HEK293 (cell line): ENCODE data around the gene ETFBKMT.

Experiments
- ZFHX2 ChIP-seq: fragments of 450-650 bp; formaldehyde crosslinking; conservative IDR thresholded peaks from 2 replicates; pipeline ENCODE4 v1.5.1; 2016; ENCODE audit warnings: missing biosample characterization, missing genetic modification characterization
- ZFP3 ChIP-seq: fragments of 450-650 bp; formaldehyde crosslinking; IDR thresholded peaks from 2 replicates; pipeline ENCODE4 v1.5.1; 2016; ENCODE audit warnings: low read depth, missing biosample characterization, missing genetic modification characterization
- TF ChIP-seq, protein P1 (sequence below): sonication (generic); formaldehyde crosslinking; IDR thresholded peaks from 2 replicates; pipeline ENCODE4 v1.8.1; 2022; ENCODE audit warnings: mild to moderate bottlenecking, moderate library complexity, missing genetic modification reagents
- TF ChIP-seq, protein P2 (sequence below): fragments of 450-650 bp; formaldehyde crosslinking; IDR thresholded peaks from 2 replicates; pipeline ENCODE4 v1.5.1; 2016; ENCODE audit warnings: missing biosample characterization, missing genetic modification characterization

DNA sequence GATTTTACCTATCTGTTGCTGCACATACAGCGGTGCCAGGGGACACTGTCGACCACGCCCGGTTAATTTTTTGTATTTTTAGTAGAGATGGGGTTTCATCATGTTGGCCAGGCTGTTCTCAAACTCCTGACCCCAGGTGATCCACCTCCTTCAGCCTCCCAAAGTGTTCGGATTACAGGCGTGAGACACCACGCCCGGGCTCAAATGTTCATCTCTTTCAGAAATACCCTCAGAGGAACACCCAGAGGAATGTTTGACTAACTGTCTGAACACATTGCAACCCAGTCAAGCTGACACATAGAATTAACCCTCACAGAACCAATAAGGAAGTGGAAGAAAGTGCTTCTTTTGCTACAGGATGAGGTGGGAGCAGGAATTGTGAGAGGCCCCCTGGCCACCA is 15.0 kb upstream of the ETFBKMT start:
- TF ChIP-seq ZFP3 (tag by site-specific recombination) (no peak), ZFHX2 (tag by site-specific recombination) (no peak)
- TF ChIP-seq, protein P1, sequence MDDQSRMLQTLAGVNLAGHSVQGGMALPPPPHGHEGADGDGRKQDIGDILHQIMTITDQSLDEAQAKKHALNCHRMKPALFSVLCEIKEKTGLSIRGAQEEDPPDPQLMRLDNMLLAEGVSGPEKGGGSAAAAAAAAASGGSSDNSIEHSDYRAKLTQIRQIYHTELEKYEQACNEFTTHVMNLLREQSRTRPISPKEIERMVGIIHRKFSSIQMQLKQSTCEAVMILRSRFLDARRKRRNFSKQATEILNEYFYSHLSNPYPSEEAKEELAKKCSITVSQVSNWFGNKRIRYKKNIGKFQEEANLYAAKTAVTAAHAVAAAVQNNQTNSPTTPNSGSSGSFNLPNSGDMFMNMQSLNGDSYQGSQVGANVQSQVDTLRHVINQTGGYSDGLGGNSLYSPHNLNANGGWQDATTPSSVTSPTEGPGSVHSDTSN (CRISPR knock-in tag) = no peak
- TF ChIP-seq, protein P2, sequence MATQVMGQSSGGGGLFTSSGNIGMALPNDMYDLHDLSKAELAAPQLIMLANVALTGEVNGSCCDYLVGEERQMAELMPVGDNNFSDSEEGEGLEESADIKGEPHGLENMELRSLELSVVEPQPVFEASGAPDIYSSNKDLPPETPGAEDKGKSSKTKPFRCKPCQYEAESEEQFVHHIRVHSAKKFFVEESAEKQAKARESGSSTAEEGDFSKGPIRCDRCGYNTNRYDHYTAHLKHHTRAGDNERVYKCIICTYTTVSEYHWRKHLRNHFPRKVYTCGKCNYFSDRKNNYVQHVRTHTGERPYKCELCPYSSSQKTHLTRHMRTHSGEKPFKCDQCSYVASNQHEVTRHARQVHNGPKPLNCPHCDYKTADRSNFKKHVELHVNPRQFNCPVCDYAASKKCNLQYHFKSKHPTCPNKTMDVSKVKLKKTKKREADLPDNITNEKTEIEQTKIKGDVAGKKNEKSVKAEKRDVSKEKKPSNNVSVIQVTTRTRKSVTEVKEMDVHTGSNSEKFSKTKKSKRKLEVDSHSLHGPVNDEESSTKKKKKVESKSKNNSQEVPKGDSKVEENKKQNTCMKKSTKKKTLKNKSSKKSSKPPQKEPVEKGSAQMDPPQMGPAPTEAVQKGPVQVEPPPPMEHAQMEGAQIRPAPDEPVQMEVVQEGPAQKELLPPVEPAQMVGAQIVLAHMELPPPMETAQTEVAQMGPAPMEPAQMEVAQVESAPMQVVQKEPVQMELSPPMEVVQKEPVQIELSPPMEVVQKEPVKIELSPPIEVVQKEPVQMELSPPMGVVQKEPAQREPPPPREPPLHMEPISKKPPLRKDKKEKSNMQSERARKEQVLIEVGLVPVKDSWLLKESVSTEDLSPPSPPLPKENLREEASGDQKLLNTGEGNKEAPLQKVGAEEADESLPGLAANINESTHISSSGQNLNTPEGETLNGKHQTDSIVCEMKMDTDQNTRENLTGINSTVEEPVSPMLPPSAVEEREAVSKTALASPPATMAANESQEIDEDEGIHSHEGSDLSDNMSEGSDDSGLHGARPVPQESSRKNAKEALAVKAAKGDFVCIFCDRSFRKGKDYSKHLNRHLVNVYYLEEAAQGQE (tag by site-specific recombination) = no peak
